ENCODE measurements around the gene TRIM59. TPM values are rescaled to one million over a fixed set of nuclear protein-coding genes. Genes with fewer than 3 reads are reported as not detected.

The TRIM59 gene
- total and polyA plus RNA-seq, 8 donors: 0.53 to 3.3 (median 1.5) TPM

- Histone ChIP-seq H3K9me3 (no peaks in the 10 kb centered on the region), H3K36me3 (no peaks in the 10 kb centered on the region), H3K4me3 (no peak overlapping the region), H3K4me1 (peaks cover 0 to 6% (median 4%) of the 10 kb centered on the region in 3 donors), H3K27me3 (no peaks in the 10 kb centered on the region), H3K27ac (no peak overlapping the region)
- 55 to 56% methylated on average over 2 of the region's 2 CpGs for WGBS, 2 donors
- no peak for TF ChIP-seq CTCF (IDR thresholded peaks at IDR 0.05)
- no peak for ATAC-seq
- FAIRE-seq: no peak
- DNase-seq: no peak
- intact Hi-C loops (cut with DNase I): no loop called here
These were observed 56.1 kb downstream of the TRIM59 start for GRCh38 chr3:160393346-160394008.

- Histone ChIP-seq H3K27ac (no peak overlapping the region), H3K36me3 (no peaks in the 10 kb centered on the region), H3K27me3 (no peaks in the 10 kb centered on the region), H3K4me3 (no peak overlapping the region), H3K4me1 (no peaks in the 10 kb centered on the region), H3K9me3 (no peaks in the 10 kb centered on the region)
- FAIRE-seq (no peak), DNase-seq (no peak), ATAC-seq (no peak)
- TF ChIP-seq CTCF (IDR thresholded peaks at IDR 0.05): no peak
- intact Hi-C loops (cut with DNase I): no loop called here
These were observed 56.8 kb downstream of the TRIM59 start for GRCh38 chr3:160392798-160393197.

GRCh38 chr3:160390565-160391138, 58.9 kb downstream of the TRIM59 start:
- no peak for FAIRE-seq
- no peaks in the 10 kb centered on the region for H3K36me3 ChIP-seq
- intact Hi-C loops (cut with DNase I): no loop called here
- no peak for TF ChIP-seq CTCF (IDR thresholded peaks at IDR 0.05)
- no peaks in the 10 kb centered on the region for H3K9me3 ChIP-seq
- H3K27me3 ChIP-seq: no peaks in the 10 kb centered on the region
- 82 to 86% methylated on average over 3 of the region's 3 CpGs for WGBS, 2 donors
- no peak overlapping the region for H3K27ac ChIP-seq
- H3K4me3 ChIP-seq: no peak overlapping the region
- DNase-seq: no peak
- no peak for ATAC-seq
- no peaks in the 10 kb centered on the region for H3K4me1 ChIP-seq

Small RNA genes within 50 kb of the gene (microRNA-seq; reads per million reads assigned to microRNA genes)
- gene MIR15B (1,085 to 1,145 reads per million in 2 donors), gene MIR16-2 (281 to 489 reads per million in 2 donors)

Other genes with a start within 250 kb of the TRIM59 start
- gene C3orf80, start 224.4 kb downstream of the TRIM59 start, total RNA-seq: under 1 TPM; 0.09 to 0.76 (median 0.25) TPM
- gene C3orf80, start 224.4 kb downstream of the TRIM59 start, polyA plus RNA-seq: 1 to 10 TPM in 1 of 2 donors, under 1 TPM in 1; 0.23 to 2.0 TPM
- 10 to 100 TPM in 2 of 6 donors, 1 to 10 TPM in 4; 5.2 to 14.8 (median 8.6) TPM for gene IFT80, start 50.6 kb downstream of the TRIM59 start, total RNA-seq
- 10 to 100 TPM; 12.0 to 27.7 TPM for gene IFT80, start 50.6 kb downstream of the TRIM59 start, polyA plus RNA-seq
- 10 to 100 TPM in 3 of 6 donors, 1 to 10 TPM in 3; 6.5 to 15.7 (median 9.8) TPM for gene SMC4, start 50.1 kb downstream of the TRIM59 start, total RNA-seq
- 10 to 100 TPM in 1 of 2 donors, 1 to 10 TPM in 1; 9.4 to 14.7 TPM for gene SMC4, start 50.1 kb downstream of the TRIM59 start, polyA plus RNA-seq
- gene KPNA4, start 115.8 kb upstream of the TRIM59 start, total RNA-seq: 10 to 100 TPM; 15.9 to 23.9 (median 19.0) TPM
- gene KPNA4, start 115.8 kb upstream of the TRIM59 start, polyA plus RNA-seq: 1 to 10 TPM; 5.8 to 6.5 TPM
- gene ARL14, start 227.4 kb upstream of the TRIM59 start, total RNA-seq: 1 to 10 TPM in 5 of 6 donors, under 1 TPM in 1; 0.75 to 2.8 (median 1.8) TPM
- gene ARL14, start 227.4 kb upstream of the TRIM59 start, polyA plus RNA-seq: 1 to 10 TPM; 4.1 to 5.8 TPM